ENCODE results near the gene WARS2.

DNA sequence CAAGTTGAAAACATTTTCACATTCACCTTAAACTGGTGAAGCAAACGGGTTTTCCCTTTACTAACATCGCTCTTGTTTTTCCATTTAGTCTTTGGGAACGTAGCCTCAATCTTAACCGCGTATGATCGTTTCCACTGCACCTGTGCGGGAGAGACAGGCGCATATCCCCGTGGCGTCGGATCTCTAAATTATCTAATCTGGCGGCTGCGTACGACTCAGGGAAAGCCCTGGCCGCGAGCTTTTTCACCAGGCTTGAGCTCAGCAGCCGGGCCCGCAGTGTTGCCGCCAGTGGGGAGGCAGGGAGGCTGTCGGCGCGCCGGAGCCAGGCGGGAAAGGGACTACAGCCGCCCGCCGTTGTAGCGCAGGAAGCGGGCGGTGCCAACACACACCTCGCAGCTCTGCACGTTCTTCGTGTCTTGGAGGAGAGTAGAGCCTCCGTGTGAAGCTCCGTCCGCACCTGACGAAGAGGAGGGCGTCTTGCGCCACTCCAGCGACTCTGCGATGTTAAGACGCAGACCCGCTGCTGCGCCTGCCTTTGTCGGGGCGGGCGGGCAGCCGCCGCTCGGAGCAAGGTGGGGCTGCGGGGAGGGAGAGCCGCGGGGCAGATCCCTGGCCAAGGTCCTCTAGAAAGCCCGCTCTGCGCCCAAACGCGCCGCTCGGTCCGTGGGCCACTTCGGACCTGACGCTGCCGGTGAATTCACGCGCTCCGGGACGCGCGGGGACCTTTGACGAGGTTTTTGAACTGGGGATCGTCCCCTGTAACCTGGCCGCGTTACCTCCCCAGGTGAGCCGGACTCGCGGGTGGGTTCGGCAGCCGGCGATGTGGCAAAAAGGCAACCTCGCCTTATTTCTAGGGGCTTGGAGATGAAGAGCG, 133.8 kb downstream of the WARS2 start:
- TF ChIP-seq, protein P1, sequence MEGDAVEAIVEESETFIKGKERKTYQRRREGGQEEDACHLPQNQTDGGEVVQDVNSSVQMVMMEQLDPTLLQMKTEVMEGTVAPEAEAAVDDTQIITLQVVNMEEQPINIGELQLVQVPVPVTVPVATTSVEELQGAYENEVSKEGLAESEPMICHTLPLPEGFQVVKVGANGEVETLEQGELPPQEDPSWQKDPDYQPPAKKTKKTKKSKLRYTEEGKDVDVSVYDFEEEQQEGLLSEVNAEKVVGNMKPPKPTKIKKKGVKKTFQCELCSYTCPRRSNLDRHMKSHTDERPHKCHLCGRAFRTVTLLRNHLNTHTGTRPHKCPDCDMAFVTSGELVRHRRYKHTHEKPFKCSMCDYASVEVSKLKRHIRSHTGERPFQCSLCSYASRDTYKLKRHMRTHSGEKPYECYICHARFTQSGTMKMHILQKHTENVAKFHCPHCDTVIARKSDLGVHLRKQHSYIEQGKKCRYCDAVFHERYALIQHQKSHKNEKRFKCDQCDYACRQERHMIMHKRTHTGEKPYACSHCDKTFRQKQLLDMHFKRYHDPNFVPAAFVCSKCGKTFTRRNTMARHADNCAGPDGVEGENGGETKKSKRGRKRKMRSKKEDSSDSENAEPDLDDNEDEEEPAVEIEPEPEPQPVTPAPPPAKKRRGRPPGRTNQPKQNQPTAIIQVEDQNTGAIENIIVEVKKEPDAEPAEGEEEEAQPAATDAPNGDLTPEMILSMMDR (IDR thresholded peaks at IDR 0.05): no peak
- no peak for TF ChIP-seq POLR2A (IDR thresholded peaks at IDR 0.05)

Measured in esophagus squamous epithelium (tissue), 4 donors.